NCI-H2196 (cell line): ENCODE measurements around the gene G3BP1.
"Not testable (repeated sequence)": the region's sequence is repeated elsewhere in the genome, so short reads cannot be mapped to it uniquely, and the experiment has no call there.

Experiments used
- DNase-seq: peaks from one replicate; lab custom pipeline; 2025; ENCODE audit not compliant: unreplicated experiment; lab: John Stamatoyannopoulos, UW

G3BP1 gene

DNA sequence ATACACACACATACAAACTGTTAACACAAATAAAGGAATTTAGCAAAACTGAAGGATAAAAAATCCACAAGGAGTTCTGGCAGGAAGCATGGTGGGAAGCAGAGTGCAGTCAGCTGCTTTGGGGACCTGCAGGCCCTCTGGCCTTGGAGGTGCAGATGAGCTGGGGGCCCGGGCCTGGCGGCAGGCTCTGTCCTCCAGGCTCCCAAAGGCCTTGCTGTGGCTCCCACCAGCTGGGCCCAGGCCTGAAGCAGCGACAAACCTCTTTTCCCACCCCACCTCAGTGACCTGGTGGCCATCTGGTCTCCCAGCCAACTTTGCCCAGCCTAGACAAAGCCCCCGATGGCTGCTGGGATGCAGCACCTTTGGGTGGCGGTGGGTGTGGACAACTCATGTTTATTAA lies 85.1 kb downstream of the G3BP1 start:
- no peak for DNase-seq

DNA sequence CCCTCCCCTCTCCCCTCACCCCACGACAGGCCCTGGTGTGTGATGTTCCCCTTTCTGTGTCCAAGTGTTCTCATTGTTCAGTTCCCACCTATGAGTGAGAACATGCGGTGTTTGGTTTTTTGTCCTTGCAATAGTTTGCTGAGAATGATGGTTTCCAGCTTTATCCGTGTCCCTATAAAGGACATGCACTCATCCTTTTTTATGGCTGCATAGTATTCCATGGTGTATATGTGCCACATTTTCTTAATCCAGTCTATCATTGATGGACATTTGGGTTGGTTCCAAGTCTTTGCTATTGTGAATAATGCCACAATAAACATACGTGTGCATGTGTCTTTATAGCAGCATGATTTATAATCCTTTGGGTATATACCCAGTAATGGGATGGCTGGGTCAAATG lies 89.1 kb downstream of the G3BP1 start:
- not testable (repeated sequence) for DNase-seq
